T-helper 9 cell (primary cell): ENCODE measurements around the gene TIE1.

Source experiments
- DNase-seq: peaks from one replicate; pipeline ENCODE4 v3.0.0-alpha.2; 2020

Gene TIE1

GRCh38 chr1:43274125-43274803, 26.5 kb upstream of the TIE1 start:
- no peak for DNase-seq

- no peak for DNase-seq
Observed at GRCh38 chr1:43274804-43275180, 26.0 kb upstream of the TIE1 start.

- DNase-seq, result no peak
Observed at GRCh38 chr1:43275826-43276620, 24.8 kb upstream of the TIE1 start.

- no peak for DNase-seq
Observed at GRCh38 chr1:43276673-43277072, 24.1 kb upstream of the TIE1 start.

GRCh38 chr1:43277116-43277876, 23.5 kb upstream of the TIE1 start:
- no peak for DNase-seq

GRCh38 chr1:43279161-43279560, 21.6 kb upstream of the TIE1 start:
- no peak for DNase-seq

GRCh38 chr1:43279666-43280065, 21.1 kb upstream of the TIE1 start:
- no peak for DNase-seq

GRCh38 chr1:43280692-43281091, 20.1 kb upstream of the TIE1 start:
- DNase-seq, result no peak

- no peak for DNase-seq
Observed at GRCh38 chr1:43282220-43283195, 18.3 kb upstream of the TIE1 start.

- DNase-seq, result no peak
Observed at GRCh38 chr1:43284065-43284464, 16.7 kb upstream of the TIE1 start.

- no peak for DNase-seq
Observed at GRCh38 chr1:43284546-43285110, 16.2 kb upstream of the TIE1 start.

- DNase-seq, result no peak
Observed at GRCh38 chr1:43285269-43285990, 15.4 kb upstream of the TIE1 start, which contains the start of gene C1orf210. TSS of gene C1orf210 (minus strand) at chr1:43285581. CDS start at chr1:43283270, 2,311 bp downstream.

- no peak for DNase-seq
Observed at GRCh38 chr1:43286115-43286514, 14.7 kb upstream of the TIE1 start.

GRCh38 chr1:43286533-43286932, 14.2 kb upstream of the TIE1 start:
- DNase-seq, result no peak

- DNase-seq, result no peak
Observed at GRCh38 chr1:43288058-43288784, 12.6 kb upstream of the TIE1 start.

- no peak for DNase-seq
Observed at GRCh38 chr1:43288785-43289706, 11.7 kb upstream of the TIE1 start.

- DNase-seq, result no peak
Observed at GRCh38 chr1:43292216-43292615, 8.6 kb upstream of the TIE1 start.

- no peak for DNase-seq
Observed at GRCh38 chr1:43292679-43293078, 8.1 kb upstream of the TIE1 start.

GRCh38 chr1:43293176-43293575, 7.6 kb upstream of the TIE1 start:
- no peak for DNase-seq
